Bronchial epithelial cell (primary cell): ENCODE measurements around the gene KCNJ12. TPM values are rescaled to one million over a fixed set of nuclear protein-coding genes. Genes with fewer than 3 reads are reported as not detected.
"Not testable (repeated sequence)": the region's sequence is repeated elsewhere in the genome, so short reads cannot be mapped to it uniquely, and the experiment has no call there.

Experiments used
- DNase-seq: peaks from one replicate; pipeline ENCODE4 v3.0.0-alpha.2; 2010; ENCODE audit warnings: low read depth
- FAIRE-seq: peaks from 2 replicates; lab custom pipeline; 2011; peaks lifted over from hg19 to GRCh38; lab: Jason Lieb, UNC
- H3K27me3 ChIP-seq: 2 replicates; pipeline ENCODE4 v1.5.1; 2011; ENCODE audit warnings: low read length; ENCODE audit not compliant: control insufficient read depth, insufficient read depth
- H3K36me3 ChIP-seq: 2 replicates; pipeline ENCODE4 v1.5.1; 2011; ENCODE audit warnings: low read length; ENCODE audit not compliant: control insufficient read depth, insufficient read depth
- H3K4me3 ChIP-seq: 2 replicates; pipeline ENCODE4 v1.5.1; 2011; ENCODE audit warnings: mild to moderate bottlenecking, low read depth, low read length, control low read depth
- total RNA-seq: library from RNA; depleted of rRNA; stranded (reverse); fragments of >200 nt; gene quantifications from 2 replicates; pipeline ENCODE4 v1.2.1, GENCODE V29; 2014
- TF ChIP-seq, protein P1 (sequence below): IDR thresholded peaks from 2 replicates; pipeline ENCODE4 v1.5.1; 2011; ENCODE audit warnings: mild to moderate bottlenecking, moderate library complexity, low read length, control low read depth, inconsistent platforms; ENCODE audit not compliant: insufficient read depth, severe bottlenecking

The KCNJ12 gene
- total RNA-seq: under 0.01 and 0.13 TPM in 2 replicates

DNA sequence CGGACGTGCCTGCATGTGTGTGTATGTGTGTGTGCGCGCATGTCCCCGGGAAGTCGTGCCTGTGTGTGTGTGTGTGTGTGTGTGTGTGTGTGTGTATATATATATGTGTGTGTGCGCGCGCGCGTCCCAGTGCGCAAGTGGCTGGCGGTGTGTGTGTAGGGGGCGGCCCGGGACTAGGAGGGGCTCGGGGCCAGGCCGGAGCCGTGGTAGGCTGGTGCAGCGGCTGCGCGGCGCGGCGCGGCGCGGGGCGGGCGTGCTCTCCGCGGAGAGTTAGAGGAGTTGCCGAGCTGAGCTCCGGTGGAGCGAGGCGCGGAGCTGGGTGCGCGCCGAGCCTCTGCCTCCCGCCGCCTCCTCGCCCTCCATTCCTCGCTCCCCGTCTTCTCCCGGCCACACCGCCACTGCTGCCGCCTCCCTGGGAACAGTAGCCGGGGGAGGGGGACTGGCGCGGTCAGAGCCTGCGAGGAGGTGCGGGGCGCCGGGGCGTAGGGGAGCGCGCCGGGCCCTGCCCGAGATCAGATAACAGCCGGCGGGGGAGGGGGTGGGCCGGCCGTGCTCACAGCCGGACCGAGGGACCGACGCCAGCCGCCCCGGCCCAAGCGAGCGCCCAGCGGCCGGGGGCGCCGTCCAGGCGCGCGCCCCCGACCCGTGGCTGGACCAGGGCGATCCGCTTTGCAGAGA, at the start of gene KCNJ12:
Gene KCNJ12, plus strand, starts transcription at position 277 of the 678 bp plus-strand sequence. CDS start 38,986 bp downstream, outside the sequence.
- TF ChIP-seq, protein P1, sequence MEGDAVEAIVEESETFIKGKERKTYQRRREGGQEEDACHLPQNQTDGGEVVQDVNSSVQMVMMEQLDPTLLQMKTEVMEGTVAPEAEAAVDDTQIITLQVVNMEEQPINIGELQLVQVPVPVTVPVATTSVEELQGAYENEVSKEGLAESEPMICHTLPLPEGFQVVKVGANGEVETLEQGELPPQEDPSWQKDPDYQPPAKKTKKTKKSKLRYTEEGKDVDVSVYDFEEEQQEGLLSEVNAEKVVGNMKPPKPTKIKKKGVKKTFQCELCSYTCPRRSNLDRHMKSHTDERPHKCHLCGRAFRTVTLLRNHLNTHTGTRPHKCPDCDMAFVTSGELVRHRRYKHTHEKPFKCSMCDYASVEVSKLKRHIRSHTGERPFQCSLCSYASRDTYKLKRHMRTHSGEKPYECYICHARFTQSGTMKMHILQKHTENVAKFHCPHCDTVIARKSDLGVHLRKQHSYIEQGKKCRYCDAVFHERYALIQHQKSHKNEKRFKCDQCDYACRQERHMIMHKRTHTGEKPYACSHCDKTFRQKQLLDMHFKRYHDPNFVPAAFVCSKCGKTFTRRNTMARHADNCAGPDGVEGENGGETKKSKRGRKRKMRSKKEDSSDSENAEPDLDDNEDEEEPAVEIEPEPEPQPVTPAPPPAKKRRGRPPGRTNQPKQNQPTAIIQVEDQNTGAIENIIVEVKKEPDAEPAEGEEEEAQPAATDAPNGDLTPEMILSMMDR: no peak
- H3K27me3 ChIP-seq: peaks cover 21% of the 10 kb centered on the region
- H3K4me3 ChIP-seq: peak within 1 kb of the TSS; percentile 6
- DNase-seq (no peak), FAIRE-seq (no peak)
- H3K36me3 ChIP-seq: no peaks in the 10 kb centered on the region

DNA sequence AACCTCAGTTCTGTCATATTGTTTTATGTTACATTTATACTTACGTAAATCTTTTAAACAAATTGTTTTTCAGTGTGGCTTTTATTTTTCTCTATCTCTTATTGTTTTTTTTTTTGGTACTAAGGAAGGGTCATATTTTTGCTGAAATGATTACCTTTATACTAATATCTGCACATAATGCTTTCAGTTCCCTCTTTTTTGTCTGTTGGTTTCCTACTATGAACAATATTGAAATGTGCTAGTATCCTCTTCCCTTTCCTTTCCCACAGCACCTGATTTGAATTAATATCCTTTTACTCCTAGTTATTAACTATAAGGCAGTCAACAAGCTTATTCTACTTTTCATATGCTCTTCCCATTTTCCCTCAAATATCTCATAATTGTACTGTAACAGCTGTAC, 48.2 kb upstream of the KCNJ12 start:
- H3K4me3 ChIP-seq, FAIRE-seq, H3K36me3 ChIP-seq, DNase-seq, H3K27me3 ChIP-seq: not testable (repeated sequence)

DNA sequence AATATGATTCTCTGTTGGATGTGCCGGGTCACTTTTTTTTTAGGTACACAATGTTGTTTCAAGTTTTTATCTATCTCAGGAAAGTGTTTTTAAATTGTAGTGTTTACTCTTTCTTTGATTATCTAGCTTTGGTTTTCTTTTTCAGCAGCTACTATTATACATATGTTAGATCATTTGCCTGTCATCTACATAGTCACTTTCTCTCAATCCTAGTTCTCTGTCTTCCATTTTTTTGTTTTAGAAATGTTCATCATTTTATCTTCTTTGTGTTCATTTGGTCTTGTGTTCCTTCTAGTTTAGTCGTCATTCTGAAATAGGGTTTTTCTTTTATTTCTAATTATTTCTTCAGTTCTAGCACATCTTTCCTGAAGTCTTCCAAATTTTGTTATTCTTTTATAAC, 47.4 kb upstream of the KCNJ12 start:
- DNase-seq, H3K4me3 ChIP-seq, H3K27me3 ChIP-seq, FAIRE-seq, H3K36me3 ChIP-seq: not testable (repeated sequence)

DNA sequence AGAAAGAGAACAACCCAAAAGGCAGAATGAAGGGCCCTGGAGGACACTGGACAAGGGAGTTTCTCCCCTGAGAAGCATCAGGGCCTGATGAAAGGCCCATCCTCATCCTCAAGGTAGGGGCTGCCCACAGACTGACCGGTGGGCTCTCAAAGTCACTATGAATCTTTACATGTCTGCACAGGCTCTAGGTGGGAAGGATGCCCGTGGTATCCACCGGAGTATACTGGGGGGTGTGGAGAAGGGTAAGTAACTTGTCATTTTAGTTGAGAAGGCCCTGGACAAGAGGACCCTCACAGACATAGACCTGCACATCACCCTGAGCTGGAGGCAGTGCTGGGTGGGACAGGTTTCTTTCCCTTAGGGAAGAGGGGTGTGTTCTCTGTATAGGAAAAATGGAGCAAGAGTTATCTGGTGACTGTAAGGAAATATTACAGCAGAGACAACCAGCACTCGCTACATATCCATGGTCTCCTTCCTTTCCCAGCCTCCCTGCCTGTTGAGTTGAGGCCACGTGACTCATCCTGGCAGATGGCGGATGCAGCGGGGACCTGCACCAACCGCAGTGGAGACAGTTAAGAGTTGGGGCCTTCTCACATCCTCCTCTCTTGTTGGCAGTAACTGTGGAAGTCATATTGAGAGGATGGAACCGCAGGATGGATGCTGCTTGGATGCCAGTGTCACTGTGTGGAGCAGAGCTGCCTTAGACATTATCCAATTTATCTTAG, 45.6 kb upstream of the KCNJ12 start:
- DNase-seq (no peak), FAIRE-seq (no peak)
- TF ChIP-seq, protein P1: no peak
- H3K27me3 ChIP-seq: no peaks in the 10 kb centered on the region
- no peak overlapping the region for H3K4me3 ChIP-seq
- no peaks in the 10 kb centered on the region for H3K36me3 ChIP-seq

DNA sequence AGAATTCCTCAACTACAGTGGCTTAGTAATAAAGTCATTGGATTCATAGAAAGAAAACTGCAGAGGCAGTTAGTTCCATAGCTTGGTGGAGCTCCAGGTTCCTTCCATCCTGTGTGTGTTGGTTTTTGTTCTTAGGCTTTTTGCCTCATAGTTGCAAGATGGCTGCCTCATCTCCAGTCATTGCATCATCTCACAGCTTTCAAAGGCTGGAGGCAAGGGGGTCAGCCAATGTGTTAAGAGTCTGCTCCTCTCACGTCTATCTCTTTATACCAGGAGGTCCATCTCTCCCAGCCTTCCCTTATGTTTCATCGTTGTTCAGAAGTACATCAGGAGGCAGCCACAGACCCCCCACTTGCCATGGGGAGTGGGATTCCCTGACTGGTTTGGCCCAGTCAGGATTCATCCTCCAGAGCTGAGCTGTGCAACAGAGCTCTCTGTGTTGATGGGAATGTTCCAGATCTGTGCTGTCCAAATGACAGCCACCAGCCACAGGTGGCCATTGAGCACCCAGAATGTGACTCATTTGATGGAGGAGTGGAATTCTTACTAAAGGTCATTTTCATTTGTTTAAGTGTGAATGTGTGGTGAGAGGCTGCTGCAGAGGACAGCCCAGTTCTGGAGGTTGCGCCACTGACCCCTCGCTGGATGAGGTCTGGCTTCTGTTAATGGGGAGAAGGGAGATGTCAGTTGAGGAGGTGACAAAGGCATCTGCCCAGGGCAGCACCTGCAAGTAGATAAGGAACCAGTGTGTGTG, 39.4 kb upstream of the KCNJ12 start:
- H3K27me3 ChIP-seq, H3K4me3 ChIP-seq, DNase-seq, H3K36me3 ChIP-seq: not testable (repeated sequence)
- FAIRE-seq: peak; percentile 93

DNA sequence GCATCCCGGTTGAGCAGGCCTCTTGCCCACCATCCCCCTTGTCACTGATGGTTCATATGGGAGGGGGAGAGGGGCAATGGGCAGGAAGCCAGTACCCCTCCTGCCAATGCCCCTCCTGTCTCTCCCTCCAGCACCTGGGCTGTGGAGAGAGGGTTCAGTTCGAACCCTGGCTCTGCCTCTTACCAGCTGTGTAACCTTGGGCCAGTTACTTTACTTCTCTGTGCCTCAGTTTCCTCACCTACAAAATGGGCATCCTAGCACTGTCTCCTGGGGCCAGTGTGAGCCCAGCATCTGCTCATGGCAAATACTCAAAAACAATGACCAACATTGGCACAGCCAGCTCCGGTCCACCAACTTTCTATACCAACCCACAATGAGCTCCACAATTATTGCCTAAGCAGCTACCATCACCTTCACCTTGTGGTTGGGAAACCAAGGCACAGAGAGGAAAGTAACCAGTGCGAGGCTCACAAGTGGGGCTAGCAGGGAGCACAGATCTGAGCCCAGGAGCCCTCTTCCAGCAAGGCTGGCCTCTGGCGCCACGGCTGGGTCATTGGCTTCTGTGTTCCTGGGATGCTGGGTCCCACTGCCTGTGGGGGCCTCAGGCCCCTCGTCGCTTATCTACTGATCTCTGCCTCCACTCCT, 38.1 kb upstream of the KCNJ12 start:
- DNase-seq, H3K36me3 ChIP-seq, H3K4me3 ChIP-seq, H3K27me3 ChIP-seq: not testable (repeated sequence)
- peak; percentile 94 for FAIRE-seq

DNA sequence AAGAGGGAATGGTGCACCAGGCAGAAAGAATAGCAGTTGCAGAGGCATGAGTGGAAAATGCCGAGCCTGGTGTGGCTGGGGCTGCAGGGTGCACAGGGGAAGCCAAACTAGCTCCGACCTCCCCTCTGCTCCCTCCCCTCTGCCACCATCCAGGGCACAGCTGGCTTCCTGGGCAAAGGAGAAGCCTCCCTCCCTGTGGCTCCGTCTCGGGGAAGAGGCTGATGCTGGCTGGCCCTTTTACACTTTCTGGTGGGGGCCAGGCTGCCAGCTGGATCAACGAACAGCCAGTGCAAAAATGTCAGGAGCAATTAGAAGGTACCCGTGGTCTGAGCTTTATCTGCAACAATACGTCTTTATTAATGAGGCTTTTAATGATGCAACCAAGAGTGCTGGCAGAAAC, 37.1 kb upstream of the KCNJ12 start:
- H3K4me3 ChIP-seq: no peak overlapping the region
- DNase-seq: no peak
- H3K27me3 ChIP-seq: no peaks in the 10 kb centered on the region
- TF ChIP-seq, protein P1: no peak
- H3K36me3 ChIP-seq: no peaks in the 10 kb centered on the region
- no peak for FAIRE-seq

DNA sequence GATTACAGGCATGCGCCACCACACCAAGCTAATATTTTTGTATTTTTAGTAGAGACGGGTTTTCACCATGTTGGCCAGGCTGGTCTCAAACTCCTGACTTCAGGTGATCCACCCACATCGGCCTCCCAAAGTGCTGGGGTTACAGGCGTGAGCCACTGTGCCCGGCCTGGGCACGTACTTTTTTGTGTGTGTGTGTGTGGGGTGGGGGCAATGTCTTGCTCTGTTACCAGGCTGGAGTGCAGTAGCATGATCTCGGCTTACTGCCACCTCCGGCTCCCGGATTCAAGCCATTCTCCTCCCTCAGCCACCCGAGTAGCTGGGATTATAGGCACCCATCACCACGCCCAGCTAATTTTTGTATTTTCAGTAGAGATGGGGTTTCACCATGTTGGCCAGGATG, 36.6 kb upstream of the KCNJ12 start:
- FAIRE-seq, DNase-seq, H3K36me3 ChIP-seq, H3K27me3 ChIP-seq, H3K4me3 ChIP-seq: not testable (repeated sequence)

DNA sequence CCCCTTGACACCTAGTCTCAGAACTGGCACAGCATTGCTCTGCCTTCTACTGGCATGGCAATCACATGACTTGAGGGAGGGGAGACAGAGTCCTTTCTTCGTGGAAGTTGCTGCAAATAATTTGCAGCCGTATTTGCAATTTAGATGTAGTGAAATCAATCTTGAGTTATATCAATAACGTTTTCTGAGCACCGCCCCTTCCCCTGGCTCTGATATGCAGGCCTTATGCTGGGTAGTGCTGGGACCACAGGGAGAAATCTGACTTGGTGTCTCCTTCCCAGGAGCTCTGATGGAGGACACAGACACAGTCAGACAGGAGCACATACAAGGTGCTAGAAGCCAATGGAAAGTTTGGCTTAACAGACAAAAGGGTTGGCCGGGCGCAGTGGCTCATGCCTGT, 35.8 kb upstream of the KCNJ12 start:
- H3K27me3 ChIP-seq, DNase-seq, H3K4me3 ChIP-seq, FAIRE-seq, H3K36me3 ChIP-seq: not testable (repeated sequence)

DNA sequence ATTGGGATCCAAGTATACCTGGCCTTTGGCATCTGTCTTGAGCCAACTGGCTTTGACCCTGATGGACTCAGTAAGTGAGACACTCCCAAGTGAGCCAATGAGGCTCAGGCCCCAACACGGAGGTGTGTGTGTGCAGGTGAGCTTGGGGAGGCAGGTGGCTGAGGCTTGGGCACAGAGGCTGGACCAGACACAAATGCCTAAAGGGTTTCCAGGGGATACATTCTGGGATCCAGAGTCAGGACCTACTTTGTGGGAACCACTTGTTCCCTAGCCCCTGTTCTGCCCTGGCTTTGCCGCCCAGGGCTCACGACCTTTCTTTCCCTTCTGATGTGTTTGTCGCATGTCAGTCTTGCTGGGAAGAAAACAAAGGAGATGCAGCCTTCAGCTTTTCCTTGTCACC, 34.9 kb upstream of the KCNJ12 start:
- H3K27me3 ChIP-seq, DNase-seq, H3K36me3 ChIP-seq, H3K4me3 ChIP-seq: not testable (repeated sequence)
- peak; percentile 95 for FAIRE-seq
